GM12878 (cell line): ENCODE results near the gene LRRC26. TPM values are rescaled to one million over a fixed set of nuclear protein-coding genes. Genes with fewer than 3 reads are reported as not detected.

Experiments used
- ATAC-seq: fragments of 200-7000 bp; cut with Tn5 transposase; 3 replicates; pipeline ENCODE4 v1.9.1; 2020; ENCODE audit warnings: mild to moderate bottlenecking, moderate library complexity
- BruUV-seq: library from RNA; stranded (reverse); fragments of 400-500 nt; replicated peaks from 2 replicates; lab custom pipeline; 2021; lab: Mats Ljungman, UMichigan
- CTCF ChIA-PET: fragments of 300-600 bp; sonication (Branson Sonifier 250); formaldehyde crosslinking; extraction: SDS; loops from one replicate; lab custom pipeline; 2021; ENCODE audit warnings: inconsistent platforms; lab: Yijun Ruan, JAX
- POLR2A ChIA-PET: fragments of 350-600 bp; formaldehyde crosslinking; extraction: SDS; loops from one replicate; lab custom pipeline; 2021; ENCODE audit warnings: inconsistent platforms; lab: Charles Lee
- RAD21 ChIA-PET: fragments of 300-600 bp; sonication (Branson Sonifier 250); formaldehyde crosslinking; loops from one replicate; lab custom pipeline; 2023; ENCODE audit warnings: antibody characterized with exemption; ENCODE audit not compliant: unreplicated experiment; lab: Charles Lee
- SMC1A ChIA-PET: fragments of 300-600 bp; sonication (Branson Sonifier 250); formaldehyde crosslinking; loops from one replicate; lab custom pipeline; 2023; ENCODE audit not compliant: unreplicated experiment, uncharacterized antibody; lab: Charles Lee
- DNase-seq: peaks from one replicate; pipeline ENCODE4 v3.0.0-alpha.2; 2011; ENCODE audit warnings: low read depth, low spot score
- FAIRE-seq: peaks from 3 replicates; lab custom pipeline; 2011; peaks lifted over from hg19 to GRCh38; lab: Jason Lieb, UNC
- H2AFZ ChIP-seq: 2 replicates; pipeline ENCODE4 v1.6.0; 2011; ENCODE audit warnings: low read depth, low read length, control low read depth; ENCODE audit not compliant: control insufficient read depth
- H3K27ac ChIP-seq: 2 replicates; pipeline ENCODE4 v1.5.1; 2011; ENCODE audit warnings: control low read depth; ENCODE audit not compliant: control insufficient read depth, insufficient read depth
- H3K27me3 ChIP-seq, 2 experiments: replicated peaks in 1 of 2; 2 replicates each; pipeline versions ENCODE4 v1.6.0 to v1.6.1; 2011; ENCODE audit warnings: low read length in 1 of 2; ENCODE audit not compliant: control insufficient read depth in 2 of 2, insufficient read depth in 2 of 2
- H3K36me3 ChIP-seq, 2 experiments: 2 replicates each; pipeline ENCODE4 v1.5.1; 2011; ENCODE audit warnings: low read length in 1 of 2; ENCODE audit not compliant: control insufficient read depth in 2 of 2, insufficient read depth in 2 of 2
- H3K4me1 ChIP-seq: 2 replicates; pipeline ENCODE4 v1.6.1; 2011; ENCODE audit warnings: mild to moderate bottlenecking, low read length, moderate library complexity, mixed read lengths; ENCODE audit not compliant: control insufficient read depth, insufficient read depth
- H3K4me2 ChIP-seq: 2 replicates; pipeline ENCODE4 v1.6.0; 2011; ENCODE audit warnings: control low read depth; ENCODE audit not compliant: control insufficient read depth, insufficient read depth
- H3K4me3 ChIP-seq: fragments of 200-600 bp; sonication (generic); 2 replicates; pipeline ENCODE4 v1.5.1; 2016
- H3K79me2 ChIP-seq: 2 replicates; pipeline ENCODE4 v1.6.0; 2011; ENCODE audit warnings: low read length; ENCODE audit not compliant: control insufficient read depth, insufficient read depth
- H3K9ac ChIP-seq: 2 replicates; pipeline ENCODE4 v1.8.0; 2011; ENCODE audit warnings: low read length, control low read depth, mixed read lengths; ENCODE audit not compliant: control insufficient read depth, insufficient read depth
- H3K9me3 ChIP-seq: replicated peaks from 3 replicates; pipeline ENCODE4 v1.5.1; 2011; ENCODE audit warnings: mild to moderate bottlenecking, low read length; ENCODE audit not compliant: control insufficient read depth, insufficient read depth
- H4K20me1 ChIP-seq: 2 replicates; pipeline ENCODE4 v1.6.0; 2011; ENCODE audit not compliant: control insufficient read depth, insufficient read depth
- BCL11A ChIP-seq: IDR thresholded peaks from 2 replicates; pipeline ENCODE4 v1.6.1; 2011; ENCODE audit warnings: low read depth, low read length
- KLF5 ChIP-seq: fragments of 450-650 bp; IDR thresholded peaks from 2 replicates; pipeline ENCODE4 v1.6.1; 2014; ENCODE audit warnings: mild to moderate bottlenecking; ENCODE audit not compliant: partially characterized antibody
- MEF2A ChIP-seq: IDR thresholded peaks from 2 replicates; pipeline ENCODE4 v1.6.1; 2011; ENCODE audit warnings: low read depth, mild to moderate bottlenecking, low read length, moderate library complexity; ENCODE audit not compliant: insufficient read depth
- MTA3 ChIP-seq: IDR thresholded peaks from 2 replicates; pipeline ENCODE4 v1.6.1; 2012; ENCODE audit warnings: low read length, inconsistent platforms, borderline replicate concordance
- NR2C1 ChIP-seq: fragments of 450-650 bp; IDR thresholded peaks from 2 replicates; pipeline ENCODE4 v1.6.1; 2017; ENCODE audit warnings: antibody characterized with exemption, mild to moderate bottlenecking, moderate library complexity
- PAX5 ChIP-seq: IDR thresholded peaks from 2 replicates; pipeline ENCODE4 v1.6.1; 2011; ENCODE audit warnings: low read depth, low read length, borderline replicate concordance
- SP1 ChIP-seq: IDR thresholded peaks from one replicate; pipeline ENCODE4 v1.6.1; 2011; ENCODE audit warnings: low read depth, low read length
- WGBS: methylation state at CpG from one replicate; pipeline ENCODE4 v1.1.6; 2016; ENCODE audit warnings: low lambda C conversion rate; ENCODE audit not compliant: insufficient replicate concordance, insufficient coverage; ENCODE audit errors: missing lambda C conversion rate; 5-methylcytosine and 5-hydroxymethylcytosine counted together
- in situ Hi-C: fragments of 300-500 bp; cut with MboI; formaldehyde crosslinking; loops from 9 replicates; pipeline ENCODE4 v1.14.3; 2018; ENCODE audit warnings: mixed read lengths
- intact Hi-C: fragments of 100-400 bp; cut with micrococcal nuclease; formaldehyde crosslinking; loops from one replicate; pipeline ENCODE4 v1.14.2; 2022; ENCODE audit not compliant: unreplicated experiment
- polyA plus RNA-seq, 11 experiments: library from polyadenylated mRNA; depleted of rRNA in 4 of 11; unstranded in 6 of 11; stranded (reverse) in 5 of 11; fragments of >200 nt; fragmentation: Nextera tagmentation in 4 of 11; fragmentation: Illumina TruSeq in 1 of 11; extraction: Ambion mirVana in 4 of 11; extraction: Trizol in 1 of 11; gene quantifications; 1 replicate in 1 of 11; 2 replicates in 10 of 11; pipeline versions ENCODE4 v1.2.1 to v1.2.3, GENCODE V29; 2011 to 2016; ENCODE audit warnings: inconsistent platforms in 2 of 11, missing spikeins in 2 of 11, low read depth in 1 of 11
- total RNA-seq, 4 experiments: library from RNA; depleted of rRNA in 3 of 4; stranded (reverse); fragments of >200 nt in 3 of 4; fragmentation: Illumina TruSeq in 1 of 4; extraction: Trizol in 1 of 4; gene quantifications; 2 replicates each; pipeline versions ENCODE4 v1.2.1 to v1.2.3, GENCODE V29; 2013 to 2021
- TF ChIP-seq, protein P1 (sequence below): IDR thresholded peaks from 2 replicates; pipeline ENCODE4 v1.6.1; 2011; ENCODE audit warnings: borderline replicate concordance, low read depth, mild to moderate bottlenecking, moderate library complexity, mixed read lengths, low read length; ENCODE audit not compliant: insufficient read depth; ENCODE audit errors: extremely low read length

Gene LRRC26
- total and polyA plus RNA-seq, 10 of the 15 experiments (the other 5 are each of a cell fraction or from before 2014, with no cell fraction given), result 0.29 to 0.91 (median 0.64) TPM; not detected in 5

GRCh38 chr9:137143459-137143858 lies 26.4 kb downstream of the LRRC26 start:
- no peaks in the 10 kb centered on the region for H3K79me2 ChIP-seq
- ATAC-seq, result no peak
- RAD21 ChIA-PET, result no interaction called here
- intact Hi-C loops, result no loop called here
- TF ChIP-seq MEF2A (no peak), SP1 (no peak), PAX5 (no peak), NR2C1 (no peak), KLF5 (no peak), BCL11A (no peak), MTA3 (no peak)
- TF ChIP-seq, protein P1, sequence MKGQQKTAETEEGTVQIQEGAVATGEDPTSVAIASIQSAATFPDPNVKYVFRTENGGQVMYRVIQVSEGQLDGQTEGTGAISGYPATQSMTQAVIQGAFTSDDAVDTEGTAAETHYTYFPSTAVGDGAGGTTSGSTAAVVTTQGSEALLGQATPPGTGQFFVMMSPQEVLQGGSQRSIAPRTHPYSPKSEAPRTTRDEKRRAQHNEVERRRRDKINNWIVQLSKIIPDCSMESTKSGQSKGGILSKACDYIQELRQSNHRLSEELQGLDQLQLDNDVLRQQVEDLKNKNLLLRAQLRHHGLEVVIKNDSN, result no peak
- TF ChIP-seq, all 136 proteins: peak for 0
- no peak overlapping the region for H3K4me3 ChIP-seq
- no peak overlapping the region for H3K27ac ChIP-seq
- ChIA-PET POLR2A (no interaction called here), SMC1A (no interaction called here), CTCF (no interaction called here)
- in situ Hi-C loops, result no loop called here
- DNase-seq, result no peak
- WGBS, result 8% methylated on average over 4 of the region's 4 CpGs
- no peaks in the 10 kb centered on the region for H3K4me1 ChIP-seq
- no peak for FAIRE-seq
- no TSS peak for BruUV-seq
- no peaks in the 10 kb centered on the region for H4K20me1 ChIP-seq
- no peaks in the 10 kb centered on the region; the same call in 2 of the 3 replicates for H3K9me3 ChIP-seq
- no peak overlapping the region for H2AFZ ChIP-seq
- H3K4me2 ChIP-seq, result no peak overlapping the region
- H3K27me3 ChIP-seq, result peaks cover 5% of the 10 kb centered on the region in 2 experiments
- H3K9ac ChIP-seq, result no peak overlapping the region
- H3K36me3 ChIP-seq, result no peaks in the 10 kb centered on the region
